Fibroblast of villous mesenchyme (primary cell): ENCODE data around the gene SRD5A1. TPM values are rescaled to one million over a fixed set of nuclear protein-coding genes. Genes with fewer than 3 reads are reported as not detected.

Experiments
- DNase-seq: peaks from one replicate; pipeline ENCODE4 v3.0.0-alpha.2; 2010; ENCODE audit warnings: low read depth
- H3K4me3 ChIP-seq: 2 replicates; pipeline ENCODE4 v1.5.1; 2011; ENCODE audit warnings: low read depth, mild to moderate bottlenecking, low read length
- CTCF ChIP-seq: IDR thresholded peaks from 2 replicates; pipeline ENCODE4 v1.5.1; 2012; ENCODE audit warnings: low read depth, mild to moderate bottlenecking, low read length; ENCODE audit not compliant: insufficient read depth
- total RNA-seq: library from RNA; depleted of rRNA; stranded (reverse); fragments of >200 nt; gene quantifications from 2 replicates; pipeline ENCODE4 v1.2.3, GENCODE V29; 2012

The SRD5A1 gene
- total RNA-seq, 1 donor = 7.3 TPM

GRCh38 chr5:6721442-6721841 is 88.2 kb downstream of the SRD5A1 start:
- TF ChIP-seq CTCF = no peak
- DNase-seq = no peak
- no peak overlapping the region for H3K4me3 ChIP-seq

- peak overlapping the region; percentile 38 for H3K4me3 ChIP-seq
- DNase-seq = peak; percentile 58
- TF ChIP-seq CTCF = no peak
These were observed 88.8 kb downstream of the SRD5A1 start for GRCh38 chr5:6722015-6722414.

- H3K4me3 ChIP-seq = no peak overlapping the region
- no peak for TF ChIP-seq CTCF
- DNase-seq = no peak
These were observed 90.0 kb downstream of the SRD5A1 start for GRCh38 chr5:6723122-6723815.

GRCh38 chr5:6723816-6724300 is 90.6 kb downstream of the SRD5A1 start:
- H3K4me3 ChIP-seq = no peak overlapping the region
- DNase-seq = no peak
- TF ChIP-seq CTCF = no peak

Other genes with a start within 250 kb of the SRD5A1 start
- not detected in 2 replicates for gene UBE2QL1, start 184.6 kb upstream of the SRD5A1 start, total RNA-seq
- gene NSUN2, start 396 bp upstream of the SRD5A1 start, total RNA-seq = 39.9 and 46.2 TPM in 2 replicates
- gene TENT4A, start 80.0 kb downstream of the SRD5A1 start, total RNA-seq = 20.0 and 23.3 TPM in 2 replicates